Spleen (tissue), 11 donors: ENCODE measurements around the gene INTS1. TPM values are rescaled to one million over a fixed set of nuclear protein-coding genes. Genes with fewer than 3 reads are reported as not detected.
"Not testable (repeated sequence)": the region's sequence is repeated elsewhere in the genome, so short reads cannot be mapped to it uniquely, and the experiment has no call there.

Source experiments
- DNase-seq: peaks from one replicate; pipeline ENCODE4 v3.0.0-alpha.2; 2020
- H3K27ac ChIP-seq, 8 donors: fragments of 200-600 bp; sonication (generic) in 7 of 8; 1 replicate in 4 of 8; 2 replicates in 4 of 8; pipeline versions ENCODE4 v1.5.0 to v1.8.0; 2016 to 2021; ENCODE audit warnings: inconsistent platforms in 4 of 8, mild to moderate bottlenecking in 4 of 8, moderate library complexity in 1 of 8
- H3K27me3 ChIP-seq, 7 donors: fragments of 200-600 bp; sonication (generic) in 6 of 7; replicated peaks in 1 of 7; 1 replicate in 4 of 7; 2 replicates in 3 of 7; pipeline versions ENCODE4 v1.5.0 to v1.8.0; 2016 to 2021; ENCODE audit warnings: inconsistent platforms in 3 of 7, mild to moderate bottlenecking in 1 of 7
- H3K36me3 ChIP-seq, 6 donors: fragments of 200-600 bp; sonication (generic) in 5 of 6; 1 replicate in 4 of 6; 2 replicates in 2 of 6; pipeline versions ENCODE4 v1.5.0 to v1.8.0; 2016 to 2021; ENCODE audit warnings: inconsistent platforms in 2 of 6
- H3K4me1 ChIP-seq, 6 donors: fragments of 200-600 bp; sonication (generic) in 5 of 6; 1 replicate in 3 of 6; 2 replicates in 3 of 6; pipeline versions ENCODE4 v1.5.0 to v1.8.0; 2016 to 2021; ENCODE audit warnings: inconsistent platforms in 3 of 6
- H3K4me3 ChIP-seq, 8 donors: fragments of 200-600 bp; sonication (generic) in 7 of 8; 1 replicate in 4 of 8; 2 replicates in 4 of 8; pipeline versions ENCODE4 v1.5.0 to v1.8.0; 2016 to 2021; ENCODE audit warnings: inconsistent platforms in 4 of 8, mild to moderate bottlenecking in 4 of 8, moderate library complexity in 2 of 8
- H3K9me3 ChIP-seq, 8 donors: fragments of 200-600 bp; sonication (generic) in 7 of 8; 1 replicate in 4 of 8; 2 replicates in 4 of 8; pipeline versions ENCODE4 v1.5.0 to v1.8.0; 2016 to 2021; ENCODE audit warnings: inconsistent platforms in 4 of 8
- CTCF ChIP-seq, 11 experiments: fragments of 200-600 bp in 7 of 11; fragments of 450-650 bp in 4 of 11; sonication (generic) in 4 of 11; IDR thresholded peaks in 8 of 11; conservative IDR thresholded peaks in 3 of 11; 1 replicate in 7 of 11; 2 replicates in 4 of 11; pipeline versions ENCODE4 v1.4.0 to v1.8.0; 2016 to 2021; ENCODE audit warnings: antibody characterized with exemption in 11 of 11, inconsistent platforms in 4 of 11, mild to moderate bottlenecking in 1 of 11
- POLR2A ChIP-seq, 3 donors: fragments of 450-650 bp; IDR thresholded peaks; one replicate each; pipeline ENCODE4 v1.5.1; 2017; ENCODE audit warnings: antibody characterized with exemption in 3 of 3, mild to moderate bottlenecking in 1 of 3
- POLR2AphosphoS5 ChIP-seq, 3 donors: sonication (generic); formaldehyde crosslinking; IDR thresholded peaks; one replicate each; pipeline ENCODE4 v1.5.1; 2017; ENCODE audit warnings: antibody characterized with exemption in 3 of 3
- WGBS, 5 donors: extraction: QIAGEN DNeasy Blood & Tissue Kit in 3 of 5; methylation state at CpG; one replicate each; pipeline versions ENCODE4 v1.1.5 to v1.1.7; 2013 to 2018; 5-methylcytosine and 5-hydroxymethylcytosine counted together
- intact Hi-C: fragments of 100-400 bp; cut with DNase I; formaldehyde crosslinking; loops from one replicate; pipeline ENCODE4 v1.15.0; 2023; ENCODE audit warnings: low total_unique reads
- polyA plus RNA-seq, 3 donors: library from polyadenylated mRNA; stranded (reverse); fragments of 200-250 nt; gene quantifications; one replicate each; pipeline ENCODE4 v1.2.1, GENCODE V29; 2013
- total RNA-seq, 7 donors: library from RNA; depleted of rRNA in 3 of 7; stranded (reverse); fragments of >200 nt in 3 of 7; fragmentation: NEBNext Ultra II Directional in 4 of 7; extraction: Animal tissue kit (Norgen Biotek cat#: 25700) in 4 of 7; gene quantifications; one replicate each; pipeline versions ENCODE4 v1.1.0 to v1.2.1, GENCODE V29; 2016 to 2021
- donor health status: healthy with polysubstance abuse.
- donor health status: DM: no; HTN: no; CAD: no; lungs with moderate emphysema.
- donor health status: DM: no; HTN: no; CAD: no.
- donor health status: Bipolar disorder and iron deficiency.
- donor health status: healthy.
- donor health status: DM: no; HTN: no; CAD: no.
- donor health status: DM: yes; HTN: yes; CAD: no.

Gene INTS1
- total and polyA plus RNA-seq, 10 donors: 47.3 to 126 (median 79.7) TPM

- WGBS, 5 donors: 79 to 87% (median 80%) methylated on average over 18 of the region's 18 CpGs
- intact Hi-C loops: no loop called here
- H3K4me1 ChIP-seq: peaks cover 0 to 30% (median 23%) of the 10 kb centered on the region in 6 donors
Observed at GRCh38 chr7:1516586-1517251, 12.5 kb upstream of the INTS1 start.

GRCh38 chr7:1515509-1515967 is 11.3 kb upstream of the INTS1 start:
- Histone ChIP-seq H3K9me3 (peaks cover 0 to 16% (median 9%) of the 10 kb centered on the region in 8 donors), H3K4me1 (peaks cover 0 to 42% (median 34%) of the 10 kb centered on the region in 6 donors), H3K27me3 (peaks cover 0 to 21% (median 0%) of the 10 kb centered on the region in 7 donors)
- H3K27ac ChIP-seq, H3K36me3 ChIP-seq, H3K4me3 ChIP-seq, DNase-seq, intact Hi-C loops: not testable (repeated sequence)
- WGBS, 5 donors: 83 to 91% (median 85%) methylated on average over 16 to 17 of the region's 17 CpGs

More at GRCh38 chr7:1516586-1517251, 12.5 kb upstream of the INTS1 start:
- no peak overlapping the region for H3K27ac ChIP-seq
- peaks cover 0 to 18% (median 0%) of the 10 kb centered on the region in 7 donors for H3K27me3 ChIP-seq
- TF ChIP-seq CTCF (IDR thresholded peaks at IDR 0.05 in 8 of 11, conservative IDR thresholded peaks at IDR 0.05 in 3 of 11) (no peak), POLR2A (IDR thresholded peaks at IDR 0.05) (no peak)
- H3K36me3 ChIP-seq: no peaks in the 10 kb centered on the region
- peaks cover 0 to 16% (median 9%) of the 10 kb centered on the region in 8 donors for H3K9me3 ChIP-seq
- no peak for DNase-seq
- no peak overlapping the region for H3K4me3 ChIP-seq

- intact Hi-C loops: no loop called here
- no peak overlapping the region for H3K27ac ChIP-seq
Observed at GRCh38 chr7:1514995-1515401, 10.8 kb upstream of the INTS1 start.

GRCh38 chr7:1514407-1514806 is 10.2 kb upstream of the INTS1 start:
- 80 to 91% (median 84%) methylated on average over 5 to 12 of the region's 12 CpGs for WGBS, 5 donors
- intact Hi-C loops: no loop called here
- no peak overlapping the region for H3K27ac ChIP-seq
- H3K4me3 ChIP-seq: no peak overlapping the region
- H3K4me1 ChIP-seq: peaks cover 0 to 47% (median 35%) of the 10 kb centered on the region in 6 donors
- H3K9me3 ChIP-seq: peaks cover 0 to 10% (median 7%) of the 10 kb centered on the region in 8 donors
- no peak for TF ChIP-seq POLR2A (IDR thresholded peaks at IDR 0.05)
- TF ChIP-seq POLR2AphosphoS5 (IDR thresholded peaks at IDR 0.05): no peak
- TF ChIP-seq CTCF (IDR thresholded peaks at IDR 0.05 in 8 of 11, conservative IDR thresholded peaks at IDR 0.05 in 3 of 11): no peak
- peaks cover 0 to 21% (median 0%) of the 10 kb centered on the region in 7 donors for H3K27me3 ChIP-seq
- H3K36me3 ChIP-seq: no peaks in the 10 kb centered on the region
- no peak for DNase-seq

More at GRCh38 chr7:1514995-1515401, 10.8 kb upstream of the INTS1 start:
- Histone ChIP-seq H3K4me1 (peaks cover 0 to 47% (median 35%) of the 10 kb centered on the region in 6 donors), H3K4me3 (no peak overlapping the region), H3K36me3 (no peaks in the 10 kb centered on the region), H3K27me3 (peaks cover 0 to 21% (median 0%) of the 10 kb centered on the region in 7 donors), H3K9me3 (peaks cover 0 to 15% (median 9%) of the 10 kb centered on the region in 8 donors)
- no peak for TF ChIP-seq POLR2A (IDR thresholded peaks at IDR 0.05)
- TF ChIP-seq CTCF (IDR thresholded peaks at IDR 0.05 in 8 of 11, conservative IDR thresholded peaks at IDR 0.05 in 3 of 11): no peak
- TF ChIP-seq POLR2AphosphoS5 (IDR thresholded peaks at IDR 0.05): no peak
- 52 to 63% (median 58%) methylated on average over 4 of the region's 4 CpGs for WGBS, 5 donors
- DNase-seq: no peak
